Fibroblast of lung (primary cell): Measurements from ENCODE around the gene MNT. TPM values are rescaled to one million over a fixed set of nuclear protein-coding genes. Genes with fewer than 3 reads are reported as not detected.

ENCODE experiments used
- DNase-seq, 2 donors: peaks; one replicate each; pipeline versions ENCODE4 v3.0.0 to v3.0.0-alpha.2; 2010; ENCODE audit warnings: low read depth in 2 of 2
- H2AFZ ChIP-seq: 2 replicates; pipeline ENCODE4 v1.5.1; 2012; ENCODE audit warnings: low read length, control low read depth, inconsistent platforms
- H3K27ac ChIP-seq: 2 replicates; pipeline ENCODE4 v1.5.1; 2011; ENCODE audit warnings: low read length, control low read depth; ENCODE audit not compliant: insufficient read depth
- H3K27me3 ChIP-seq: 2 replicates; pipeline ENCODE4 v1.5.1; 2011; ENCODE audit warnings: mild to moderate bottlenecking, low read length; ENCODE audit not compliant: control insufficient read depth, insufficient read depth
- H3K36me3 ChIP-seq: 2 replicates; pipeline ENCODE4 v1.5.1; 2011; ENCODE audit warnings: low read length; ENCODE audit not compliant: control insufficient read depth, insufficient read depth
- H3K4me1 ChIP-seq: 2 replicates; pipeline ENCODE4 v1.5.1; 2011; ENCODE audit warnings: low read length; ENCODE audit not compliant: control insufficient read depth, insufficient read depth; ENCODE audit errors: extremely low read depth
- H3K4me2 ChIP-seq: 2 replicates; pipeline ENCODE4 v1.5.1; 2011; ENCODE audit warnings: low read length, control low read depth; ENCODE audit not compliant: insufficient read depth; ENCODE audit errors: extremely low read depth
- H3K4me3 ChIP-seq, 4 experiments: fragments of 200-600 bp in 1 of 4; sonication (generic) in 1 of 4; replicated peaks in 1 of 4; 2 replicates each; pipeline ENCODE4 v1.5.1; 2011 to 2016; ENCODE audit warnings: low read length in 4 of 4, low read depth in 3 of 4, mild to moderate bottlenecking in 3 of 4, control low read depth in 2 of 4, inconsistent platforms in 1 of 4, mixed read lengths in 1 of 4; ENCODE audit not compliant: insufficient read depth in 1 of 4; ENCODE audit errors: control extremely low read depth in 1 of 4
- H3K79me2 ChIP-seq: 2 replicates; pipeline ENCODE4 v1.5.1; 2012; ENCODE audit warnings: mild to moderate bottlenecking, low read length, inconsistent platforms; ENCODE audit not compliant: control insufficient read depth, insufficient read depth
- H3K9ac ChIP-seq: 2 replicates; pipeline ENCODE4 v1.5.1; 2011; ENCODE audit warnings: mild to moderate bottlenecking, low read length, control low read depth; ENCODE audit not compliant: insufficient read depth
- H3K9me3 ChIP-seq: 2 replicates; pipeline ENCODE4 v1.5.1; 2012; ENCODE audit warnings: low read depth, low read length; ENCODE audit not compliant: control insufficient read depth, insufficient read depth
- H4K20me1 ChIP-seq: 2 replicates; pipeline ENCODE4 v1.5.1; 2011; ENCODE audit warnings: low read length; ENCODE audit not compliant: control insufficient read depth, insufficient read depth; ENCODE audit errors: extremely low read depth
- EZH2 ChIP-seq: IDR thresholded peaks from 2 replicates; pipeline ENCODE4 v1.5.1; 2012; ENCODE audit warnings: low read length, control low read depth, mild to moderate bottlenecking; ENCODE audit errors: missing control alignments
- polyA plus RNA-seq, 2 donors: library from polyadenylated mRNA; depleted of rRNA in 1 of 2; stranded (reverse) in 1 of 2; unstranded in 1 of 2; fragments of >200 nt; gene quantifications; 2 replicates each; pipeline ENCODE4 v1.2.1, GENCODE V29; 2011 to 2012; ENCODE audit warnings: missing spikeins in 1 of 2
- total RNA-seq: library from RNA; depleted of rRNA; stranded (reverse); fragments of >200 nt; gene quantifications from 2 replicates; pipeline ENCODE4 v1.2.1, GENCODE V29; 2014
- TF ChIP-seq, protein P1 (sequence below), 2 donors: IDR thresholded peaks in 1 of 2; conservative IDR thresholded peaks in 1 of 2; 1 replicate in 1 of 2; 2 replicates in 1 of 2; pipeline ENCODE4 v1.5.1; 2011 to 2012; ENCODE audit warnings: low read length in 2 of 2, control low read depth in 1 of 2, inconsistent platforms in 1 of 2, low read depth in 1 of 2, mild to moderate bottlenecking in 1 of 2

Gene MNT
- total and polyA plus RNA-seq, 2 donors (not counting 1 experiment from before 2014, with no cell fraction given): 1.7 to 8.4 TPM

- Histone ChIP-seq H3K9me3 (no peaks in the 10 kb centered on the region), H3K4me2 (no peak overlapping the region), H2AFZ (no peak overlapping the region), H3K79me2 (no peaks in the 10 kb centered on the region), H3K27ac (no peak overlapping the region), H3K36me3 (peaks cover 3% of the 10 kb centered on the region), H3K27me3 (no peaks in the 10 kb centered on the region), H3K4me1 (peaks cover 7% of the 10 kb centered on the region), H3K9ac (no peak overlapping the region), H4K20me1 (no peaks in the 10 kb centered on the region), H3K4me3 (no peak overlapping the region)
- DNase-seq: no peak
- TF ChIP-seq EZH2: no peak
- TF ChIP-seq, protein P1, sequence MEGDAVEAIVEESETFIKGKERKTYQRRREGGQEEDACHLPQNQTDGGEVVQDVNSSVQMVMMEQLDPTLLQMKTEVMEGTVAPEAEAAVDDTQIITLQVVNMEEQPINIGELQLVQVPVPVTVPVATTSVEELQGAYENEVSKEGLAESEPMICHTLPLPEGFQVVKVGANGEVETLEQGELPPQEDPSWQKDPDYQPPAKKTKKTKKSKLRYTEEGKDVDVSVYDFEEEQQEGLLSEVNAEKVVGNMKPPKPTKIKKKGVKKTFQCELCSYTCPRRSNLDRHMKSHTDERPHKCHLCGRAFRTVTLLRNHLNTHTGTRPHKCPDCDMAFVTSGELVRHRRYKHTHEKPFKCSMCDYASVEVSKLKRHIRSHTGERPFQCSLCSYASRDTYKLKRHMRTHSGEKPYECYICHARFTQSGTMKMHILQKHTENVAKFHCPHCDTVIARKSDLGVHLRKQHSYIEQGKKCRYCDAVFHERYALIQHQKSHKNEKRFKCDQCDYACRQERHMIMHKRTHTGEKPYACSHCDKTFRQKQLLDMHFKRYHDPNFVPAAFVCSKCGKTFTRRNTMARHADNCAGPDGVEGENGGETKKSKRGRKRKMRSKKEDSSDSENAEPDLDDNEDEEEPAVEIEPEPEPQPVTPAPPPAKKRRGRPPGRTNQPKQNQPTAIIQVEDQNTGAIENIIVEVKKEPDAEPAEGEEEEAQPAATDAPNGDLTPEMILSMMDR (conservative IDR thresholded peaks at IDR 0.05 in 1 of 2, IDR thresholded peaks at IDR 0.05 in 1 of 2; ENCODE audit: low read depth in 1 of 2, low read length in 2 of 2): no peak
These were observed 57.4 kb downstream of the MNT start for GRCh38 chr17:2343421-2343820.

DNA sequence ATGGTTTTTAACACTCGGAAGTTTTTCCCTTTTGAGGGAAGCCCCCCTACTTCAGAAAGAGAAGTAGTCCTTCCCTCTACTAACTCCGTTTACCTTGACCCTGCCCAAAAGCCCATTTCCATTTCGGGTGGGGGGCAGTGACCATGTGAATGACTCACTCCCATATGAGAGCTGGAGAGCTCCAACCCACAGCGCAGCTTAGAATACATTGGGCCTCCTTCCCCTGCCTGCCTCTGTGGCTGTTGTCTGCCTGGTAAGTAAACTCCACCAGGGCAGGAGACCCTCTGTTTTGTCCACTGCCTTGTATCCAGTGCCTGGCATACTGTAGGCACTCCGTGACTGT, 62.6 kb downstream of the MNT start:
- no peak overlapping the region for H3K27ac ChIP-seq
- H4K20me1 ChIP-seq: no peaks in the 10 kb centered on the region
- H3K79me2 ChIP-seq: peaks cover 29% of the 10 kb centered on the region
- TF ChIP-seq, protein P1 (conservative IDR thresholded peaks at IDR 0.05 in 1 of 2, IDR thresholded peaks at IDR 0.05 in 1 of 2; ENCODE audit: low read depth in 1 of 2, low read length in 2 of 2): no peak
- TF ChIP-seq EZH2: no peak
- peak overlapping the region; percentile 9 to 95 (median 58) for H3K4me3 ChIP-seq
- H3K4me2 ChIP-seq: peak overlapping the region; percentile 62
- H3K9ac ChIP-seq: peak overlapping the region; percentile 86
- DNase-seq: peak in 1 of 2 donors; percentile 47
- peak overlapping the region; percentile 48 for H2AFZ ChIP-seq
- no peaks in the 10 kb centered on the region for H3K27me3 ChIP-seq
- no peaks in the 10 kb centered on the region for H3K9me3 ChIP-seq
- H3K4me1 ChIP-seq: peaks cover 13% of the 10 kb centered on the region
- peaks cover 7% of the 10 kb centered on the region for H3K36me3 ChIP-seq

DNA sequence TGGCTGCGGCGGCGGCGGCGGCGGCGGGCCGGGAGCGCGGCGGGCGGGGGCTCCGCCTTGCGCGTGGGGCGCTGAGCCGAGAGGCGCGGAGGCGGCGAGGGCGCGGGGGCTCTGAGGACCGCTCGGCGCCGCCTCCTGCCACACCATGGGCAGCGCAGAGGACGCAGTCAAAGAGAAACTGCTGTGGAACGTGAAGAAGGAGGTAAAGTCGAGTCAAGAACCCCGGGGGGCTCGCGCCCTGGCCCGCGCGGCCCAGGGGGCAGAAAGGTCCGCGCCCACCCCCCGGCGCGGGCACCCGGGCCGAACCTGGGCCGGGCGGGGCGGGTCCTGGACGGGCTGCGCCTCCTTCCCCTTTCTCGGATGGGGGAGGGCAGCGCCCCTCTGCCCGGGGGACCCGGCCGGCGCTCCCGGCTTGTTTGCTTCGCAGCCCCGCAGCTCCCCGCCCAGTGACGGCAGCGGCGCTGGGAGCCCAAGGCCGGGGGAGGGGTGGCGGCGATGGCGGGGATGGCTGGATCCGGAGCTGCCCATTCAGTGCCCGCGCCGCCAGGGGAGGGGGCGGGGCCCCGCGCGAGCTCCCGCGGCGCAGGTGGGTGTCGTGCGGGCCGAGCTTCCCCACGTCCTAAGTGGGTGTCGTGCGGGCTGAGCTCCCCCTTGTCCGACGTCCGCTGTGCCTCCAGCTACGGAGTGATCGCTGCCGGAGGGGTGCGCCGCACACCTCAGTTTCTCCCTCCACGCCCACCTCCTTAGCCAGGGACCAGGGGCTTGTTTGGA, 63.1 kb downstream of the MNT start:
- Histone ChIP-seq H3K4me1 (peaks cover 13% of the 10 kb centered on the region), H3K4me2 (peak overlapping the region; percentile 63), H3K27me3 (no peaks in the 10 kb centered on the region), H3K27ac (peak overlapping the region; percentile 35), H3K4me3 (peak overlapping the region; percentile 9 to 95 (median 58)), H3K36me3 (peaks cover 13% of the 10 kb centered on the region), H3K79me2 (peaks cover 29% of the 10 kb centered on the region), H4K20me1 (no peaks in the 10 kb centered on the region), H3K9ac (peak overlapping the region; percentile 86), H3K9me3 (no peaks in the 10 kb centered on the region), H2AFZ (peak overlapping the region; percentile 48)
- TF ChIP-seq, protein P1 (conservative IDR thresholded peaks at IDR 0.05 in 1 of 2, IDR thresholded peaks at IDR 0.05 in 1 of 2; ENCODE audit: low read depth in 1 of 2, low read length in 2 of 2): no peak
- TF ChIP-seq EZH2: no peak
- peak; percentile 38 to 60 for DNase-seq
